Parathyroid adenoma (tissue), 2 donors: ENCODE measurements around the gene KRT6A.
"Not testable (repeated sequence)": the region's sequence is repeated elsewhere in the genome, so short reads cannot be mapped to it uniquely, and the experiment has no call there.

Experiments
- H2AFZ ChIP-seq: fragments of 300-600 bp; sonication (generic); one replicate; pipeline ENCODE4 v1.7.0; 2017; ENCODE audit warnings: antibody characterized with exemption, mild to moderate bottlenecking
- H3K27ac ChIP-seq: fragments of 300-600 bp; sonication (generic); one replicate; pipeline ENCODE4 v1.7.0; 2017
- H3K27me3 ChIP-seq: fragments of 300-600 bp; sonication (generic); one replicate; pipeline ENCODE4 v1.7.0; 2017; ENCODE audit warnings: low read length; ENCODE audit not compliant: control insufficient read depth, insufficient read depth
- H3K36me3 ChIP-seq: fragments of 300-600 bp; sonication (generic); one replicate; pipeline ENCODE4 v1.7.0; 2017; ENCODE audit warnings: low read length; ENCODE audit not compliant: control insufficient read depth, insufficient read depth
- H3K4me1 ChIP-seq: fragments of 300-600 bp; sonication (generic); one replicate; pipeline ENCODE4 v1.7.0; 2017; ENCODE audit warnings: control low read depth
- H3K4me2 ChIP-seq: fragments of 300-600 bp; sonication (generic); one replicate; pipeline ENCODE4 v1.7.0; 2017; ENCODE audit warnings: low read length
- H3K4me3 ChIP-seq: fragments of 300-600 bp; sonication (generic); one replicate; pipeline ENCODE4 v1.7.0; 2017; ENCODE audit warnings: low read depth, low read length
- H3K79me2 ChIP-seq: fragments of 300-600 bp; sonication (generic); one replicate; pipeline ENCODE4 v1.7.0; 2017; ENCODE audit warnings: control low read depth
- H3K9ac ChIP-seq: fragments of 300-600 bp; sonication (generic); one replicate; pipeline ENCODE4 v1.7.0; 2017; ENCODE audit warnings: mild to moderate bottlenecking
- H3K9me3 ChIP-seq: fragments of 300-600 bp; sonication (generic); one replicate; pipeline ENCODE4 v1.7.0; 2017; ENCODE audit warnings: low read length; ENCODE audit not compliant: control insufficient read depth
- TF ChIP-seq, protein P1 (sequence below): fragments of 300-600 bp; sonication (generic); IDR thresholded peaks from one replicate; pipeline ENCODE4 v1.7.0; 2017; ENCODE audit warnings: antibody characterized with exemption, mild to moderate bottlenecking
- donor health status: primary hyperparathyroidism.

The KRT6A gene

DNA sequence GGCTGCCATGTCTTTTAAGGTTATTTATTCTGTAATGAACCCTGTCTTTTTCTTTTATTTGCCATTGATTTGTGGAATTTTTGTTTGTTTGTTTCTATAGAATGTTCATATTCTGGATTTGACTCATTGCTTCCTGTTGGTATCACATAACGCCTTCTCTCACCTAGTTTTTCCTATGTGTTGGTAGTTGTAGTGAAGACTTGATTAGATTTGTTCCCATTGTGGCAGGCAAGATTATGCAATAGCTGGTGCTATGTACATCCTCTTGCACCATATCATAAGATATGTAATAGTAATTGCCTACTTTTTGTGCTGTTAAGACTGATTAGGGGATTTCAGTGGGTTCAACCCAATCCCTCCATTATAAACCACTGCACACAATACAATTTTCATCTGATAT is 37.2 kb downstream of the KRT6A start:
- Histone ChIP-seq H3K27ac (no peak overlapping the region), H3K4me1 (no peaks in the 10 kb centered on the region), H2AFZ (no peak overlapping the region), H3K27me3 (no peaks in the 10 kb centered on the region), H3K9ac (no peak overlapping the region), H3K4me2 (no peak overlapping the region), H3K79me2 (no peaks in the 10 kb centered on the region), H3K9me3 (no peaks in the 10 kb centered on the region), H3K4me3 (no peak overlapping the region), H3K36me3 (no peaks in the 10 kb centered on the region)
- TF ChIP-seq, protein P1, sequence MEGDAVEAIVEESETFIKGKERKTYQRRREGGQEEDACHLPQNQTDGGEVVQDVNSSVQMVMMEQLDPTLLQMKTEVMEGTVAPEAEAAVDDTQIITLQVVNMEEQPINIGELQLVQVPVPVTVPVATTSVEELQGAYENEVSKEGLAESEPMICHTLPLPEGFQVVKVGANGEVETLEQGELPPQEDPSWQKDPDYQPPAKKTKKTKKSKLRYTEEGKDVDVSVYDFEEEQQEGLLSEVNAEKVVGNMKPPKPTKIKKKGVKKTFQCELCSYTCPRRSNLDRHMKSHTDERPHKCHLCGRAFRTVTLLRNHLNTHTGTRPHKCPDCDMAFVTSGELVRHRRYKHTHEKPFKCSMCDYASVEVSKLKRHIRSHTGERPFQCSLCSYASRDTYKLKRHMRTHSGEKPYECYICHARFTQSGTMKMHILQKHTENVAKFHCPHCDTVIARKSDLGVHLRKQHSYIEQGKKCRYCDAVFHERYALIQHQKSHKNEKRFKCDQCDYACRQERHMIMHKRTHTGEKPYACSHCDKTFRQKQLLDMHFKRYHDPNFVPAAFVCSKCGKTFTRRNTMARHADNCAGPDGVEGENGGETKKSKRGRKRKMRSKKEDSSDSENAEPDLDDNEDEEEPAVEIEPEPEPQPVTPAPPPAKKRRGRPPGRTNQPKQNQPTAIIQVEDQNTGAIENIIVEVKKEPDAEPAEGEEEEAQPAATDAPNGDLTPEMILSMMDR = no peak

DNA sequence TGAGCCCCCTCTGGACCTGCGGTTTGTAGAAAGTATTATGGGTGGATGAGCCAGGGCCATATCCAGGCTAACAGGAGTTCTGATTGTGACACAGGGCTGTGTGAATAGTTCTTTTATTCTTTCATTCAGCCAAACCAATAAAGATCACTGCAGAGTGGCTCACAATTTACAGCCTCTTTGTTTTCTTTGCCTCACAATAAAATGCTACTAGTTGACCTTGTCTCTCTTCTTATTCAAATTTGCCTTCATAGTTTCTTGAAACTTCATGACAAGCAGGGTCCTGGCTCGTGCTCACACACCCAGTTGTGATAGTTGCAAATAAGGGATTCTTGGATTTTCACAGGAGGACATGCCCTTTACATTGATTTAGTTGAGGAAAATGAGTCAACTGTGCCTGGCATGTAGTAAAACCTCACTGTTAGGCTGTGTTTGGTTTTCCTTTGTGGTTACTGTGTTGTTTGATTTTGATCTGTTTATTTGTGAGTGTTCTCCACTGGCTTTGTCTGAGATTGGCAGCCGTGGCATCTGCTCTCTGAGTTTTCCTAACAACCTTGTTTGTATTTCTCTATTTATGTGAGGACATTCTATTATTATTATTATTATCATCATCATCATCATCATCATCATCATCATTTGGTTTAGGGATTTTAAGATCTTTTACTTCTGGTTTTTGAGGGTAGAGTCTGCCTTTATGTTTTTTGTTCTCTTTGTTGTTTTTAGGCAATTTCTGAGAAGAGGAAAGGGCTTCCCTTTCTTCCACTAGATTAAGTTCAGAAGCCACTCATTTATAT is 38.5 kb downstream of the KRT6A start:
- Histone ChIP-seq H2AFZ (no peak overlapping the region), H3K4me3 (no peak overlapping the region), H3K9me3 (no peaks in the 10 kb centered on the region), H3K79me2 (no peaks in the 10 kb centered on the region), H3K36me3 (no peaks in the 10 kb centered on the region), H3K27ac (no peak overlapping the region), H3K9ac (no peak overlapping the region), H3K4me1 (no peaks in the 10 kb centered on the region), H3K27me3 (no peaks in the 10 kb centered on the region), H3K4me2 (no peak overlapping the region)
- TF ChIP-seq, protein P1 = no peak

DNA sequence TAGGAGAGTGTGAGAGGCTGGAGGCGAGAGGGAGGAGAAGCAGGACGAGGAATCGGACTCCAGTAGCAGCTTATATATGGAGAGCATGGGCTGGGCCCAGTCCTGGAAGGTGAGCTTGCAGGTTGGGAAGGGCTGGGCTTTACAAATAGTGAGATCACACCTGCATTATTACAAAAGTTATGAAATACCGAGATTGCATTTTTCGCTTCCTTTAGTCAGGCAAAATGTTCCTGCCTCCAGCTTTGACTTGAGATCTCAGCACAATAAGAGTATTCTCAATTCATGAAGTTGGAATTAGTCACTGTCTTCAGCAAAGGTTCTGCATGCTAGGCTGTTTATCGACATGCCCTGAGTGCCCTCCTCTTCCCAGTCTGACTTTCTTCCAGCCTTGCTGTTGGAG is 41.0 kb downstream of the KRT6A start, which contains the start of gene KRT6B:
KRT6B (minus strand) TSS at position 46 of the 400 bp plus-strand sequence. CDS start 68 bp downstream, outside the sequence.
- TF ChIP-seq, protein P1 = no peak
- H3K4me2 ChIP-seq = no peak within 1 kb of the TSS
- no peaks in the 10 kb centered on the region for H3K9me3 ChIP-seq
- no peaks in the 10 kb centered on the region for H3K36me3 ChIP-seq
- no peaks in the 10 kb centered on the region for H3K27me3 ChIP-seq
- H3K27ac ChIP-seq = no peak within 1 kb of the TSS
- no peaks in the 10 kb centered on the region for H3K4me1 ChIP-seq
- H3K4me3 ChIP-seq = no peak within 1 kb of the TSS
- H2AFZ ChIP-seq = no peak within 1 kb of the TSS
- no peaks in the 10 kb centered on the region for H3K79me2 ChIP-seq
- no peak within 1 kb of the TSS for H3K9ac ChIP-seq

DNA sequence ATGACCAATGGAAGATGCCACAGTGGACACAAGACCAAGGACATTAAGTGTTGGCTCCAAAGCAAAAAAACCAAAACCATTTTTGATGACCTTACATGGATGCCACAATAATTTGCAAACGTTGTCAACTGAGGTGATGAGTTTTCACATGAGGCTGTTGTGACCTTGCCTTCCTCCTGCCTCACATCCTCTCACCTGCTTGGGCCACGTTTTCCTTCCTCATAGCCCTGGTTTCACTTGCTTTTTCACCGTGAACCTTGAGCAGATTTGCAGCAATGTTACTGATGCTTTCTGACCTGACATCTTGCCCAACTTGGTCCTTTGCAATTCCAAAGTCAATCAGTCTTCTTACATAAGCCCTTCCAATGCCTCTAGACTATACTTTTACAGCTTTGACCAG is 44.8 kb downstream of the KRT6A start:
- no peaks in the 10 kb centered on the region for H3K27me3 ChIP-seq
- H3K9ac ChIP-seq = no peak overlapping the region
- H3K9me3 ChIP-seq = no peaks in the 10 kb centered on the region
- no peak overlapping the region for H3K27ac ChIP-seq
- H3K4me2 ChIP-seq = no peak overlapping the region
- H2AFZ ChIP-seq = no peak overlapping the region
- H3K36me3 ChIP-seq = no peaks in the 10 kb centered on the region
- H3K4me1 ChIP-seq = no peaks in the 10 kb centered on the region
- H3K79me2 ChIP-seq = no peaks in the 10 kb centered on the region
- TF ChIP-seq, protein P1 = no peak
- no peak overlapping the region for H3K4me3 ChIP-seq

DNA sequence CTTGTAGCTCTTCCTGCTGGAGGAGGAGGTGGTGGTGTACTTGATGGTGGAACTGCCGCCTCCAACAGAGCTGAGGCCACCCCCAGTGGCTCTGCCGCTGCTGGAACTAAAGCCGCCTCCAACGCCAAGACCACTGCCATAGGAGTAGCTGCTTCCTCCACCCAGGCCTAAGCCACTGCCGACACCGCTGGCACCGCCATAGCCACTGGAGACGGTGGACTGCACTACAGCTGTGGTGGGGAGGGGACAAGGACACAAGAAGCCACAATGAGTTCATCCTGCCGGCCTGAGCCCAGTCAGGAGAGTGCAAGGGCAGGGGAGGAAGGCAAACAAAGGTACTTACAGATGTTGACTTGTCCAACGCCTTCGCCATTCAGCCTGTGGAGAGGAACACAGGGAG is 45.9 kb downstream of the KRT6A start:
- not testable (repeated sequence) for H3K4me2 ChIP-seq, H3K4me1 ChIP-seq, H2AFZ ChIP-seq, H3K4me3 ChIP-seq, H3K36me3 ChIP-seq, H3K27ac ChIP-seq, H3K27me3 ChIP-seq, H3K9ac ChIP-seq, H3K9me3 ChIP-seq, H3K79me2 ChIP-seq
